PFSK-1 (cell line): Measurements from ENCODE around the gene GPR142.

ENCODE experiments used
- FOXP2 ChIP-seq: optimal IDR thresholded peaks from 2 replicates; pipeline ENCODE3; 2011; ENCODE audit warnings: borderline replicate concordance, control low read depth, inconsistent platforms; ENCODE audit not compliant: insufficient read depth; ENCODE audit errors: extremely low read length, extremely low read depth
- POLR2AphosphoS5 ChIP-seq: IDR thresholded peaks from 2 replicates; pipeline ENCODE4 v1.6.1; 2012; ENCODE audit warnings: low read depth, mild to moderate bottlenecking, control low read depth, low read length, moderate library complexity
- SIN3A ChIP-seq: IDR thresholded peaks from 2 replicates; pipeline ENCODE4 v1.6.1; 2012; ENCODE audit warnings: mild to moderate bottlenecking, low read length, moderate library complexity, borderline replicate concordance; ENCODE audit not compliant: insufficient read depth
- TAF1 ChIP-seq: IDR thresholded peaks from 2 replicates; pipeline ENCODE4 v1.6.1; 2012; ENCODE audit warnings: low read length, control low read depth, borderline replicate concordance; ENCODE audit not compliant: insufficient read depth
- TF ChIP-seq, protein P1 (sequence below), 2 experiments: IDR thresholded peaks; 2 replicates each; pipeline versions ENCODE4 v1.6.1 to v1.8.0; 2011 to 2012; ENCODE audit warnings: low read depth in 2 of 2, low read length in 2 of 2, control low read depth in 1 of 2, inconsistent platforms in 1 of 2, mild to moderate bottlenecking in 1 of 2, moderate library complexity in 1 of 2; ENCODE audit not compliant: insufficient read depth in 1 of 2

Gene GPR142

DNA sequence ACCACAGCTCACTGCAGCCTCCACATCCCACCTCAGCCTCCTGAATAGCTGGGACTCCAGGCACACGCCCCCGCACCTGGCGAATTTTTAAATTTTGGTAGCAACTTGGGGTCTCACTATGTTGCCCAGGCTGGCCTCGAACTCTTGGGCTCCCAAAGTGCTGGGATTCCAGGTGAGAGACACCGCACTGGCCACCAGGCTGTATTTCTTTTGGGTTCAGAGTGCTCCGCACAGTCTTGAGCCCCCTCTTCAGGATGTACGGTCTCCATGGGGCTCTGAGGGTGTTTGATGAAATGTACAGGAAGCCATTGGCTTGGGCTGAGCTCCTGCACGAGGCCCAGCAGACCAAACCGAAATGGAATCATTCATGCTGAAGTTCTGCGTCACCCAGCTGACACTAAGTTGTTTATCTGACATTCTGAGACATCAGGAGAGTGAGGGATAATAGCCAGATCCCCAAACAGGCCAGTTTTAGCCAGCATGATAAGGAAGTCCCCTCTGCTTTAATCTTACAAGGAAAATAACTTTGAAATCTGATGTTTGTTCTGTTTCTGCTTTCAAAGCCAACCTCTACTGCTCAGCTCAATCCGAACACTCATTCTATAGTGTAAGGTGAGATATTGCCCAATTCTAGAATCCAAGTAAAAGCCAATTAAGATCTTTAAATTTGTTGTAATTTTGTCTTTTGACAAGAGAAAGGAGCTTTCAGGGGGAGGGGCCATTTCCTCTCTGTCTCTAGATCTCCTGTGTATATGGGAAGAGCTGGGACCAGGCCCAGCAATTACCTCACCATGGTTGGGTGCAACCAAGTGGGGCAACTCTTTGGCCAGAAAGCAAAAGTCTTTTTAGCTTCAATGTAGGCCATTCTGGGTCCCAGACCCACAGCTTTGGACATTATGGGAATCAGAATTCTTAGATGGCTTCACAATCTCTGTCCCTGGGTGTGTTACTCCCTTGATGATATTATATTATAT lies 23.7 kb downstream of the GPR142 start:
- TF ChIP-seq SIN3A (no peak), FOXP2 (no peak)
- TF ChIP-seq, protein P1, sequence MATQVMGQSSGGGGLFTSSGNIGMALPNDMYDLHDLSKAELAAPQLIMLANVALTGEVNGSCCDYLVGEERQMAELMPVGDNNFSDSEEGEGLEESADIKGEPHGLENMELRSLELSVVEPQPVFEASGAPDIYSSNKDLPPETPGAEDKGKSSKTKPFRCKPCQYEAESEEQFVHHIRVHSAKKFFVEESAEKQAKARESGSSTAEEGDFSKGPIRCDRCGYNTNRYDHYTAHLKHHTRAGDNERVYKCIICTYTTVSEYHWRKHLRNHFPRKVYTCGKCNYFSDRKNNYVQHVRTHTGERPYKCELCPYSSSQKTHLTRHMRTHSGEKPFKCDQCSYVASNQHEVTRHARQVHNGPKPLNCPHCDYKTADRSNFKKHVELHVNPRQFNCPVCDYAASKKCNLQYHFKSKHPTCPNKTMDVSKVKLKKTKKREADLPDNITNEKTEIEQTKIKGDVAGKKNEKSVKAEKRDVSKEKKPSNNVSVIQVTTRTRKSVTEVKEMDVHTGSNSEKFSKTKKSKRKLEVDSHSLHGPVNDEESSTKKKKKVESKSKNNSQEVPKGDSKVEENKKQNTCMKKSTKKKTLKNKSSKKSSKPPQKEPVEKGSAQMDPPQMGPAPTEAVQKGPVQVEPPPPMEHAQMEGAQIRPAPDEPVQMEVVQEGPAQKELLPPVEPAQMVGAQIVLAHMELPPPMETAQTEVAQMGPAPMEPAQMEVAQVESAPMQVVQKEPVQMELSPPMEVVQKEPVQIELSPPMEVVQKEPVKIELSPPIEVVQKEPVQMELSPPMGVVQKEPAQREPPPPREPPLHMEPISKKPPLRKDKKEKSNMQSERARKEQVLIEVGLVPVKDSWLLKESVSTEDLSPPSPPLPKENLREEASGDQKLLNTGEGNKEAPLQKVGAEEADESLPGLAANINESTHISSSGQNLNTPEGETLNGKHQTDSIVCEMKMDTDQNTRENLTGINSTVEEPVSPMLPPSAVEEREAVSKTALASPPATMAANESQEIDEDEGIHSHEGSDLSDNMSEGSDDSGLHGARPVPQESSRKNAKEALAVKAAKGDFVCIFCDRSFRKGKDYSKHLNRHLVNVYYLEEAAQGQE (IDR thresholded peaks at IDR 0.05; ENCODE audit: insufficient read depth in 1 of 2, low read depth in 2 of 2, low read length in 2 of 2): no peak

GRCh38 chr17:74391771-74392170 lies 24.5 kb downstream of the GPR142 start:
- TF ChIP-seq FOXP2: no peak
- TF ChIP-seq, protein P1 (IDR thresholded peaks at IDR 0.05; ENCODE audit: insufficient read depth in 1 of 2, low read depth in 2 of 2, low read length in 2 of 2): no peak
- no peak for TF ChIP-seq TAF1
- no peak for TF ChIP-seq POLR2AphosphoS5
- TF ChIP-seq SIN3A: no peak

DNA sequence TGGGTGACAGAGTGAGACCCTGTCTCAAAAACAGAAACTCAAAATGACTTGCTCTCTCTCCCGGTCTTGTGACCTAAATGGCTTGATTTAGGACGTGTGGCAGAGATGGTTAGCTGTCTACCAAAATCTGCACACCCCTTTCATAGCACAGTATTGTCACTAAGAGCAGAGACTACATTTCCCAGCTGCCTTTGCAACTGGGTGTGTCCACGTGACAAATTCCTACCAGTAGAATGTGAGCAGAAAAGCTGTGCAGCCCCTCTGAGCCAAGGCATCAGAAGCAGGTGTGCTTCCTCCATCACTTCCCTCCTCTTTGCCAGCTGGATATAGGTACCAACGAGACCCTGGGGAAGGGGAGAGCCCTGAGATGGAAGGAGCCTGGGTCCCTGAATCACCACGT lies 25.5 kb downstream of the GPR142 start:
- no peak for TF ChIP-seq FOXP2

- TF ChIP-seq TAF1 (no peak), POLR2AphosphoS5 (no peak), SIN3A (no peak), FOXP2 (no peak)
- TF ChIP-seq, protein P1 (IDR thresholded peaks at IDR 0.05; ENCODE audit: insufficient read depth in 1 of 2, low read depth in 2 of 2, low read length in 2 of 2): no peak
Measured at GRCh38 chr17:74393346-74393942, 26.1 kb downstream of the GPR142 start.

DNA sequence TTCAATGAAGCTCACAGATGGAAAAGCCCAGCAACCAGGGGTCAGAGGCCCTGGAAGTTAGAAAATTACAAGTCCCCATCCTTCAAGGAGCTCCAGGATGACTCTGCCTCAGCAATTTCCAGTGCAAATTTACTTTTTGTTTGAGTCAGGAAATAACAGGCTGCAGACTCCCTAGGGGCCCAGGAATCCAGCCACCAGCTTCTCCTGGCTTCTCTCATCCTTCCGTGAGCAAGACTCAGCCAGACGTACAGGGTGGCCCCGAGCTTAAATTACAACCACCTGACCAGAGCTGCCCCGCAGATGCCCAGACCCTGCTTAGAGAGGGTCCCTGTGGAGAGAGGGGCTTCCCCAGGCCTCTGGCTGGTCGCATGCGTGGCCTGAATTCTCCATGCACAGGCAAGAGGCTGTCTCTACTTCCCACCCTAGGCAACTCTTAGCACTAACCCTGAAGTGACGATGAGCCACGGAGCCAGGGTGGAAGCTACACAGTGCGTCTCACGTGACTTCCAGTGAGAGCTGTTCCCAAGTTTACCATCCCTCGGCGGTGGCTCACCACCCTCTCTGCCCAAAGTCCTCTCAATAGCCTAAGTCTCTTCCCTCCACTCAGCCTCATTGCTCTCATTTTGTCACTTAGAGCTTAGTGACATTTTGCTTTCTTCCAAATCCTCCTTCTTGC lies 27.1 kb downstream of the GPR142 start:
- no peak for TF ChIP-seq TAF1
- TF ChIP-seq, protein P1 (IDR thresholded peaks at IDR 0.05; ENCODE audit: insufficient read depth in 1 of 2, low read depth in 2 of 2, low read length in 2 of 2): no peak
- TF ChIP-seq SIN3A: no peak
- no peak for TF ChIP-seq POLR2AphosphoS5
- no peak for TF ChIP-seq FOXP2
